CD14-positive monocyte (primary cell): Measurements from ENCODE around the gene ANXA2. TPM values are rescaled to one million over a fixed set of nuclear protein-coding genes. Genes with fewer than 3 reads are reported as not detected.

ENCODE experiments used
- DNase-seq, 3 donors: peaks; one replicate each; pipeline ENCODE4 v3.0.0-alpha.2; 2011 to 2022
- H2AFZ ChIP-seq: 2 replicates; pipeline ENCODE4 v1.6.0; 2012; ENCODE audit warnings: mild to moderate bottlenecking, low read depth, low read length, inconsistent platforms; ENCODE audit not compliant: insufficient read depth, poor library complexity, severe bottlenecking
- H3K27ac ChIP-seq, 2 donors: 1 replicate in 1 of 2; 2 replicates in 1 of 2; pipeline ENCODE4 v1.5.1; 2012 to 2013; ENCODE audit warnings: low read length in 2 of 2, control low read depth in 1 of 2, inconsistent platforms in 1 of 2, low read depth in 1 of 2, mild to moderate bottlenecking in 1 of 2
- H3K27me3 ChIP-seq, 2 donors: one replicate each; pipeline versions ENCODE4 v1.6.0 to v1.6.1; 2011 to 2013; ENCODE audit warnings: low read length in 2 of 2; ENCODE audit not compliant: control insufficient read depth in 2 of 2, insufficient read depth in 2 of 2
- H3K36me3 ChIP-seq, 2 donors: replicated peaks in 1 of 2; 1 replicate in 1 of 2; 2 replicates in 1 of 2; pipeline versions ENCODE4 v1.5.1 to v1.6.1; 2012 to 2013; ENCODE audit warnings: low read length in 2 of 2, control low read depth in 1 of 2, inconsistent platforms in 1 of 2, mild to moderate bottlenecking in 1 of 2; ENCODE audit not compliant: insufficient read depth in 2 of 2, control insufficient read depth in 1 of 2
- H3K4me1 ChIP-seq, 2 donors: 1 replicate in 1 of 2; 2 replicates in 1 of 2; pipeline versions ENCODE4 v1.5.1 to v1.6.1; 2012 to 2013; ENCODE audit warnings: low read length in 2 of 2, control low read depth in 1 of 2, inconsistent platforms in 1 of 2, mild to moderate bottlenecking in 1 of 2, moderate library complexity in 1 of 2; ENCODE audit not compliant: insufficient read depth in 2 of 2, control insufficient read depth in 1 of 2
- H3K4me2 ChIP-seq: replicated peaks from 2 replicates; pipeline ENCODE3; 2012; ENCODE audit warnings: low read length, moderate library complexity, mild to moderate bottlenecking; ENCODE audit not compliant: poor library complexity, severe bottlenecking; ENCODE audit errors: extremely low read depth
- H3K4me3 ChIP-seq, 3 experiments: fragments of 200-600 bp in 1 of 3; sonication (generic) in 1 of 3; replicated peaks in 1 of 3; 1 replicate in 2 of 3; 2 replicates in 1 of 3; pipeline ENCODE4 v1.5.1; 2011 to 2013; ENCODE audit warnings: low read length in 3 of 3, mild to moderate bottlenecking in 3 of 3, control low read depth in 2 of 3, low read depth in 2 of 3, inconsistent platforms in 1 of 3, moderate library complexity in 1 of 3
- H3K79me2 ChIP-seq: 2 replicates; pipeline ENCODE4 v1.6.0; 2012; ENCODE audit warnings: mild to moderate bottlenecking, control low read depth, inconsistent platforms, low read length, moderate library complexity; ENCODE audit not compliant: insufficient read depth
- H3K9ac ChIP-seq: 2 replicates; pipeline ENCODE4 v1.6.0; 2017; ENCODE audit warnings: low read length, mild to moderate bottlenecking; ENCODE audit not compliant: insufficient read depth, poor library complexity, severe bottlenecking
- H3K9me3 ChIP-seq, 2 donors: replicated peaks in 1 of 2; 1 replicate in 1 of 2; 2 replicates in 1 of 2; pipeline versions ENCODE4 v1.5.1 to v1.6.1; 2012 to 2013; ENCODE audit warnings: low read length in 2 of 2, control low read depth in 1 of 2; ENCODE audit not compliant: control insufficient read depth in 1 of 2, insufficient read depth in 1 of 2
- H4K20me1 ChIP-seq: 2 replicates; pipeline ENCODE4 v1.6.0; 2012; ENCODE audit warnings: mild to moderate bottlenecking, low read length, control low read depth, moderate library complexity; ENCODE audit not compliant: insufficient read depth
- H3K27ac Mint-ChIP-seq, 7 donors: one replicate each; pipeline ENCODE4 v1.8.0; 2020; ENCODE audit warnings: mild to moderate bottlenecking in 7 of 7, mixed read lengths in 7 of 7, moderate library complexity in 6 of 7, inconsistent platforms in 2 of 7
- H3K27me3 Mint-ChIP-seq, 3 donors: one replicate each; pipeline ENCODE4 v1.8.0; 2021 to 2022; ENCODE audit warnings: low read depth in 3 of 3, mild to moderate bottlenecking in 3 of 3, mixed read lengths in 3 of 3, moderate library complexity in 3 of 3, inconsistent platforms in 1 of 3
- H3K36me3 Mint-ChIP-seq, 2 donors: one replicate each; pipeline ENCODE4 v1.8.0; 2020; ENCODE audit warnings: mixed read lengths in 2 of 2, inconsistent platforms in 1 of 2, mild to moderate bottlenecking in 1 of 2
- H3K4me1 Mint-ChIP-seq: one replicate; pipeline ENCODE4 v1.8.0; 2020; ENCODE audit warnings: mild to moderate bottlenecking, mixed read lengths
- H3K4me3 Mint-ChIP-seq, 2 donors: one replicate each; pipeline ENCODE4 v1.8.0; 2020; ENCODE audit warnings: mild to moderate bottlenecking in 2 of 2, mixed read lengths in 2 of 2, moderate library complexity in 1 of 2
- H3K9me3 Mint-ChIP-seq, 7 donors: one replicate each; pipeline ENCODE4 v1.8.0; 2020 to 2022; ENCODE audit warnings: mixed read lengths in 7 of 7, mild to moderate bottlenecking in 6 of 7, moderate library complexity in 6 of 7, inconsistent platforms in 2 of 7
- CTCF ChIP-seq: fragments of 200-600 bp; IDR thresholded peaks from one replicate; pipeline ENCODE4 v1.8.0; 2022; ENCODE audit warnings: antibody characterized with exemption, mild to moderate bottlenecking
- WGBS: methylation state at CpG from one replicate; pipeline ENCODE4 v1.1.5; 2013; ENCODE audit warnings: missing lambda C conversion rate; ENCODE audit not compliant: insufficient coverage; 5-methylcytosine and 5-hydroxymethylcytosine counted together
- intact Hi-C, 2 donors: fragments of 100-400 bp; cut with micrococcal nuclease; formaldehyde crosslinking; loops; one replicate each; pipeline versions ENCODE4 v1.15.0 to v1.15.1; 2023
- polyA plus RNA-seq, 3 donors: library from polyadenylated mRNA; depleted of rRNA in 1 of 3; unstranded in 2 of 3; stranded (reverse) in 1 of 3; fragments of 300-500 nt in 2 of 3; fragments of >200 nt in 1 of 3; fragmentation: Illumina TruSeq in 2 of 3; gene quantifications; 1 replicate in 2 of 3; 2 replicates in 1 of 3; pipeline ENCODE4 v1.2.3, GENCODE V29; 2012 to 2021

The ANXA2 gene
- polyA plus RNA-seq, 3 donors, result 966 to 2,079 (median 2,046) TPM

- TF ChIP-seq CTCF, result no peak
- Histone ChIP-seq H3K9ac (no peak overlapping the region), H4K20me1 (peaks cover 100% of the 10 kb centered on the region), H3K79me2 (peaks cover 100% of the 10 kb centered on the region), H3K27me3 (no peaks in the 10 kb centered on the region), H3K9me3 (no peaks in the 10 kb centered on the region), H2AFZ (no peak overlapping the region), H3K4me2 (peak overlapping the region; percentile 43), H3K4me3 (peak overlapping the region in 1 of 3 experiments; percentile 18), H3K36me3 (peaks cover 4 to 55% of the 10 kb centered on the region in 2 donors), H3K27ac (peak overlapping the region; percentile 26 to 99), H3K4me1 (peaks cover 57 to 74% of the 10 kb centered on the region in 2 donors)
- Mint-ChIP-seq H3K27me3 (peaks cover 0 to 1% (median 0%) of the 10 kb centered on the region in 3 donors), H3K4me3 (peak overlapping the region in 1 of 2 donors; percentile 68), H3K4me1 (peaks cover 84% of the 10 kb centered on the region), H3K27ac (peak overlapping the region; percentile 82 to 99 (median 91)), H3K9me3 (no peaks in the 10 kb centered on the region), H3K36me3 (peaks cover 38 to 68% of the 10 kb centered on the region in 2 donors)
- intact Hi-C loops, result loop anchor here in 1 of 2 donors (10.0 kb wide), 1 partner anchor 54 kb away; no protein-coding TSS in a partner anchor
- DNase-seq, result peak; percentile 78 to 89 (median 78)
- WGBS, result 76% methylated on average over 3 of the region's 6 CpGs
Measured at GRCh38 chr15:60390871-60391501, 6.8 kb downstream of the ANXA2 start.

GRCh38 chr15:60390231-60390630 is 7.6 kb downstream of the ANXA2 start:
- Mint-ChIP-seq H3K4me1 (peaks cover 76% of the 10 kb centered on the region), H3K4me3 (no peak overlapping the region), H3K9me3 (no peaks in the 10 kb centered on the region), H3K27ac (peak overlapping the region in 5 of 7 donors; percentile 8 to 99 (median 39)), H3K36me3 (peaks cover 35 to 64% of the 10 kb centered on the region in 2 donors), H3K27me3 (peaks cover 0 to 1% (median 0%) of the 10 kb centered on the region in 3 donors)
- intact Hi-C loops, result loop anchor here in 1 of 2 donors (10.0 kb wide), 1 partner anchor 55 kb away; no protein-coding TSS in a partner anchor
- no peak for TF ChIP-seq CTCF
- H3K27me3 ChIP-seq, result no peaks in the 10 kb centered on the region
- peaks cover 11 to 55% of the 10 kb centered on the region in 2 donors for H3K36me3 ChIP-seq
- no peak overlapping the region for H3K9ac ChIP-seq
- H2AFZ ChIP-seq, result no peak overlapping the region
- peak overlapping the region; percentile 7 for H3K4me2 ChIP-seq
- DNase-seq, result no peak
- H3K4me1 ChIP-seq, result peaks cover 49 to 67% of the 10 kb centered on the region in 2 donors
- H3K9me3 ChIP-seq, result no peaks in the 10 kb centered on the region
- H3K27ac ChIP-seq, result peak overlapping the region in 1 of 2 donors; percentile 99
- peaks cover 100% of the 10 kb centered on the region for H3K79me2 ChIP-seq
- H3K4me3 ChIP-seq, result no peak overlapping the region
- peaks cover 100% of the 10 kb centered on the region for H4K20me1 ChIP-seq
- WGBS, result 100% methylated on average over 1 of the region's 6 CpGs
